Forelimb muscle (tissue), 1 donor: ENCODE results near the gene CADPS2. TPM values are rescaled to one million over a fixed set of nuclear protein-coding genes. Genes with fewer than 3 reads are reported as not detected.

Source experiments
- DNase-seq: peaks from one replicate; pipeline ENCODE4 v3.0.0-alpha.2; 2013; ENCODE audit warnings: low read depth
- polyA plus RNA-seq: library from polyadenylated mRNA; unstranded; fragments of 120-200 nt; gene quantifications from one replicate; pipeline ENCODE4 v1.2.1, GENCODE V29; 2013; ENCODE audit not compliant: insufficient read length

CADPS2 gene
- polyA plus RNA-seq, 1 donor: 3.9 TPM

- no peak for DNase-seq
Measured at GRCh38 chr7:122383934-122384333, 502.3 kb downstream of the CADPS2 start.

- DNase-seq: no peak
Measured at GRCh38 chr7:122380992-122381391, 505.3 kb downstream of the CADPS2 start.

GRCh38 chr7:122379491-122379890 lies 506.8 kb downstream of the CADPS2 start:
- DNase-seq: no peak

GRCh38 chr7:122369756-122370155 lies 516.5 kb downstream of the CADPS2 start:
- DNase-seq: no peak

- DNase-seq: no peak
Measured at GRCh38 chr7:122364761-122365280, 521.4 kb downstream of the CADPS2 start.

- no peak for DNase-seq
Measured at GRCh38 chr7:122363144-122363543, 523.1 kb downstream of the CADPS2 start.

- DNase-seq: no peak
Measured at GRCh38 chr7:122362473-122362872, 523.8 kb downstream of the CADPS2 start.

- no peak for DNase-seq
Measured at GRCh38 chr7:122354656-122355055, 531.6 kb downstream of the CADPS2 start.

- no peak for DNase-seq
Measured at GRCh38 chr7:122352454-122352853, 533.8 kb downstream of the CADPS2 start.

- DNase-seq: no peak
Measured at GRCh38 chr7:122350701-122351100, 535.6 kb downstream of the CADPS2 start.

- DNase-seq: no peak
Measured at GRCh38 chr7:122344303-122344620, 542.0 kb downstream of the CADPS2 start.

GRCh38 chr7:122343601-122344302 lies 542.5 kb downstream of the CADPS2 start:
- no peak for DNase-seq

- no peak for DNase-seq
Measured at GRCh38 chr7:122340427-122340826, 545.8 kb downstream of the CADPS2 start.

- DNase-seq: no peak
Measured at GRCh38 chr7:122339145-122339904, 546.9 kb downstream of the CADPS2 start.

GRCh38 chr7:122337011-122337410 lies 549.2 kb downstream of the CADPS2 start:
- DNase-seq: no peak

- DNase-seq: no peak
Measured at GRCh38 chr7:122329145-122329802, 557.0 kb downstream of the CADPS2 start.

GRCh38 chr7:122327969-122328368 lies 558.3 kb downstream of the CADPS2 start:
- DNase-seq: no peak

- no peak for DNase-seq
Measured at GRCh38 chr7:122316467-122317388, 569.5 kb downstream of the CADPS2 start.

- no peak for DNase-seq
Measured at GRCh38 chr7:122315507-122316466, 570.5 kb downstream of the CADPS2 start.

GRCh38 chr7:122314284-122314683 lies 572.0 kb downstream of the CADPS2 start:
- DNase-seq: no peak
